ENCODE data around the gene ZNF587B.
"Not testable (repeated sequence)": the region's sequence is repeated elsewhere in the genome, so short reads cannot be mapped to it uniquely, and the experiment has no call there.

ZNF587B gene

GRCh38 chr19:57830071-57830602 lies at the start of gene ZNF587B:
ZNF587B (plus strand) TSS chr19:57830299; CDS start chr19:57830529, 230 bp downstream.
- no peak for DNase-seq

- no peak for DNase-seq
Observed at GRCh38 chr19:57786286-57786685, 43.8 kb upstream of the ZNF587B start.

- no peak for DNase-seq
Observed at GRCh38 chr19:57786906-57787305, 43.2 kb upstream of the ZNF587B start.

- DNase-seq = no peak
Observed at GRCh38 chr19:57788114-57788692, 41.9 kb upstream of the ZNF587B start.

GRCh38 chr19:57789288-57789687 lies 40.8 kb upstream of the ZNF587B start:
- no peak for DNase-seq

- DNase-seq = not testable (repeated sequence)
Observed at GRCh38 chr19:57796580-57796979, 33.5 kb upstream of the ZNF587B start.

GRCh38 chr19:57800696-57801095 lies 29.4 kb upstream of the ZNF587B start:
- no peak for DNase-seq

- DNase-seq = no peak
Observed at GRCh38 chr19:57802269-57802668, 27.8 kb upstream of the ZNF587B start.

GRCh38 chr19:57803265-57803593 lies 26.9 kb upstream of the ZNF587B start:
- no peak for DNase-seq

- DNase-seq = no peak
Observed at GRCh38 chr19:57803594-57804325, 26.3 kb upstream of the ZNF587B start.

- no peak for DNase-seq
Observed at GRCh38 chr19:57807541-57807940, 22.6 kb upstream of the ZNF587B start.

- DNase-seq = not testable (repeated sequence)
Observed at GRCh38 chr19:57810410-57811295, 19.4 kb upstream of the ZNF587B start.

- DNase-seq = no peak
Observed at GRCh38 chr19:57812226-57812625, 17.9 kb upstream of the ZNF587B start.

GRCh38 chr19:57812975-57813820 lies 16.9 kb upstream of the ZNF587B start:
- DNase-seq = not testable (repeated sequence)

- DNase-seq = no peak
Observed at GRCh38 chr19:57813919-57814504, 16.1 kb upstream of the ZNF587B start.

GRCh38 chr19:57814505-57815246 lies 15.4 kb upstream of the ZNF587B start, which contains the start of gene ZNF552:
ZNF552 (minus strand) TSS chr19:57814913; CDS start chr19:57814743, 170 bp downstream.
- peak; percentile 38 to 79 for DNase-seq

- no peak for DNase-seq
Observed at GRCh38 chr19:57815247-57816075, 14.6 kb upstream of the ZNF587B start.

GRCh38 chr19:57816652-57817051 lies 13.4 kb upstream of the ZNF587B start:
- DNase-seq = no peak

GRCh38 chr19:57817976-57818375 lies 12.1 kb upstream of the ZNF587B start:
- no peak for DNase-seq

- DNase-seq = no peak
Observed at GRCh38 chr19:57818378-57818777, 11.7 kb upstream of the ZNF587B start.
